ENCODE measurements around the gene VIL1. TPM values are rescaled to one million over a fixed set of nuclear protein-coding genes. Genes with fewer than 3 reads are reported as not detected.

Gene VIL1
- polyA plus RNA-seq, 1 donor (not counting 4 experiments of a cell fraction or from before 2014, with no cell fraction given) = not detected

GRCh38 chr2:218419630-218420216 lies 800 bp downstream of the VIL1 start:
- H3K4me3 ChIP-seq (ENCODE audit: control insufficient read depth in 2 of 3, extremely low read depth in 1 of 3, insufficient read depth in 2 of 3, low read depth in 1 of 3, low read length in 3 of 3) = no peak overlapping the region
- H3K27me3 ChIP-seq (ENCODE audit: control insufficient read depth, extremely low read depth, insufficient read depth, low read length) = no peaks in the 10 kb centered on the region
- dilution Hi-C loops (cut with MboI; ENCODE audit: extremely low pct_ligation_motif_present, low sequenced_read_pairs) = no loop called here
- no peaks in the 10 kb centered on the region for H3K36me3 ChIP-seq (ENCODE audit: control insufficient read depth in 2 of 2, extremely low read depth in 1 of 2, insufficient read depth in 2 of 2, low read length in 2 of 2)
- no peaks in the 10 kb centered on the region for H3K79me2 ChIP-seq (ENCODE audit: control insufficient read depth, insufficient read depth, low read length)
- no peak for TF ChIP-seq CTCF (optimal IDR thresholded peaks at IDR 0.05 in 1 of 3, IDR thresholded peaks at IDR 0.05 in 1 of 3, conservative IDR thresholded peaks at IDR 0.05 in 1 of 3; ENCODE audit: extremely low read depth in 1 of 3, insufficient read depth in 2 of 3, low read length in 3 of 3)
- TF ChIP-seq EZH2 (IDR thresholded peaks at IDR 0.05; ENCODE audit: low read length) = no peak
- H3K9ac ChIP-seq (ENCODE audit: control insufficient read depth, extremely low read depth, insufficient read depth, low read length) = no peak overlapping the region
- no peaks in the 10 kb centered on the region for H3K9me3 ChIP-seq (ENCODE audit: control insufficient read depth, low read depth, low read length)
- H4K20me1 ChIP-seq (ENCODE audit: control insufficient read depth, extremely low read depth, insufficient read depth, low read length) = no peaks in the 10 kb centered on the region
- H3K4me2 ChIP-seq (ENCODE audit: control insufficient read depth, extremely low read depth, insufficient read depth, low read depth, low read length) = no peak overlapping the region
- FAIRE-seq = no peak
- H3K9me1 ChIP-seq (ENCODE audit: control insufficient read depth, extremely low read depth, insufficient read depth, low read length) = no peaks in the 10 kb centered on the region
- DNase-seq (ENCODE audit: low read depth, low spot score) = no peak
- H3K4me1 ChIP-seq (ENCODE audit: control insufficient read depth, extremely low read depth, insufficient read depth, low read length) = peaks cover 4% of the 10 kb centered on the region
- no peak overlapping the region for H2AFZ ChIP-seq (ENCODE audit: control insufficient read depth, low read length)
- H3K27ac ChIP-seq (ENCODE audit: control insufficient read depth, insufficient read depth, low read length) = no peak overlapping the region

- no peaks in the 10 kb centered on the region for H3K27me3 ChIP-seq (ENCODE audit: control insufficient read depth, extremely low read depth, insufficient read depth, low read length)
- no peak overlapping the region for H3K4me3 ChIP-seq (ENCODE audit: control insufficient read depth in 2 of 3, extremely low read depth in 1 of 3, insufficient read depth in 2 of 3, low read depth in 1 of 3, low read length in 3 of 3)
- H2AFZ ChIP-seq (ENCODE audit: control insufficient read depth, low read length) = no peak overlapping the region
- H3K9ac ChIP-seq (ENCODE audit: control insufficient read depth, extremely low read depth, insufficient read depth, low read length) = no peak overlapping the region
- H3K9me3 ChIP-seq (ENCODE audit: control insufficient read depth, low read depth, low read length) = no peaks in the 10 kb centered on the region
- H3K4me1 ChIP-seq (ENCODE audit: control insufficient read depth, extremely low read depth, insufficient read depth, low read length) = peaks cover 4% of the 10 kb centered on the region
- H3K27ac ChIP-seq (ENCODE audit: control insufficient read depth, insufficient read depth, low read length) = no peak overlapping the region
- FAIRE-seq (no peak), DNase-seq (ENCODE audit: low read depth, low spot score) (no peak)
- H3K79me2 ChIP-seq (ENCODE audit: control insufficient read depth, insufficient read depth, low read length) = no peaks in the 10 kb centered on the region
- no peaks in the 10 kb centered on the region for H3K36me3 ChIP-seq (ENCODE audit: control insufficient read depth in 2 of 2, extremely low read depth in 1 of 2, insufficient read depth in 2 of 2, low read length in 2 of 2)
- H3K9me1 ChIP-seq (ENCODE audit: control insufficient read depth, extremely low read depth, insufficient read depth, low read length) = no peaks in the 10 kb centered on the region
- no peak overlapping the region for H3K4me2 ChIP-seq (ENCODE audit: control insufficient read depth, extremely low read depth, insufficient read depth, low read depth, low read length)
- H4K20me1 ChIP-seq (ENCODE audit: control insufficient read depth, extremely low read depth, insufficient read depth, low read length) = no peaks in the 10 kb centered on the region
- dilution Hi-C loops (cut with MboI; ENCODE audit: extremely low pct_ligation_motif_present, low sequenced_read_pairs) = no loop called here
- TF ChIP-seq EZH2 (IDR thresholded peaks at IDR 0.05; ENCODE audit: low read length) = no peak
- TF ChIP-seq CTCF (optimal IDR thresholded peaks at IDR 0.05 in 1 of 3, IDR thresholded peaks at IDR 0.05 in 1 of 3, conservative IDR thresholded peaks at IDR 0.05 in 1 of 3; ENCODE audit: extremely low read depth in 1 of 3, insufficient read depth in 2 of 3, low read length in 3 of 3) = no peak
Measured at GRCh38 chr2:218421027-218421426, 2.1 kb downstream of the VIL1 start.
